SH-SY5Y (cell line): ENCODE data around the gene ABCC1.

Experiments
- GATA2 ChIP-seq: IDR thresholded peaks from 2 replicates; pipeline ENCODE4 v1.6.1; 2011; ENCODE audit warnings: mild to moderate bottlenecking, low read depth, low read length
- GATA3 ChIP-seq: IDR thresholded peaks from 2 replicates; pipeline ENCODE4 v1.6.1; 2011; ENCODE audit warnings: low read depth, mild to moderate bottlenecking, low read length, moderate library complexity

- TF ChIP-seq GATA2: no peak
- TF ChIP-seq GATA3: no peak
Observed at GRCh38 chr16:15971440-15971815, 22.0 kb downstream of the ABCC1 start.
